ENCODE results near the gene CMKLR1.

Gene CMKLR1

DNA sequence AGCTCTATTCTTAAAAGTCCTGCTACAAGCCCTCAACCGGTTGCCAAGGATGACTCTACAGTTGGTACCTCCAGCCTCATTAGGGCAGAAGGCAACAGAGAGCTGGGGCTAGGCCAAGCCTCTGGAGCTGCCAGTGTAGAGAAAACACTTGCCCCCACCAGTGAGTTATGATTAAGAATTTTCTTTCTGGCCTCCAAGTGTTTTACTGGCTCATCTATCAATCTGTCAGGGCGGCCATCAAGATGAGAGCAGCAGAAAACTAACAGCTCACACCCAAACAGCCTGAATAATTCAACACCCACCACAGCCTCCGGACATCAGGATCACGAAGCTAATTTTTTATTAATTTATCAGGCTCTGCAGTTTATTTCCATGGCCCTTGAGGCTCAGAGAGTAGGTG is 40.7 kb upstream of the CMKLR1 start:
- TF ChIP-seq, protein P1, sequence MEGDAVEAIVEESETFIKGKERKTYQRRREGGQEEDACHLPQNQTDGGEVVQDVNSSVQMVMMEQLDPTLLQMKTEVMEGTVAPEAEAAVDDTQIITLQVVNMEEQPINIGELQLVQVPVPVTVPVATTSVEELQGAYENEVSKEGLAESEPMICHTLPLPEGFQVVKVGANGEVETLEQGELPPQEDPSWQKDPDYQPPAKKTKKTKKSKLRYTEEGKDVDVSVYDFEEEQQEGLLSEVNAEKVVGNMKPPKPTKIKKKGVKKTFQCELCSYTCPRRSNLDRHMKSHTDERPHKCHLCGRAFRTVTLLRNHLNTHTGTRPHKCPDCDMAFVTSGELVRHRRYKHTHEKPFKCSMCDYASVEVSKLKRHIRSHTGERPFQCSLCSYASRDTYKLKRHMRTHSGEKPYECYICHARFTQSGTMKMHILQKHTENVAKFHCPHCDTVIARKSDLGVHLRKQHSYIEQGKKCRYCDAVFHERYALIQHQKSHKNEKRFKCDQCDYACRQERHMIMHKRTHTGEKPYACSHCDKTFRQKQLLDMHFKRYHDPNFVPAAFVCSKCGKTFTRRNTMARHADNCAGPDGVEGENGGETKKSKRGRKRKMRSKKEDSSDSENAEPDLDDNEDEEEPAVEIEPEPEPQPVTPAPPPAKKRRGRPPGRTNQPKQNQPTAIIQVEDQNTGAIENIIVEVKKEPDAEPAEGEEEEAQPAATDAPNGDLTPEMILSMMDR (conservative IDR thresholded peaks at IDR 0.05; ENCODE audit: low read depth, low read length), result no peak
- DNase-seq (ENCODE audit: low read depth), result no peak
- no peak overlapping the region for H3K4me3 ChIP-seq (ENCODE audit: low read length)

DNA sequence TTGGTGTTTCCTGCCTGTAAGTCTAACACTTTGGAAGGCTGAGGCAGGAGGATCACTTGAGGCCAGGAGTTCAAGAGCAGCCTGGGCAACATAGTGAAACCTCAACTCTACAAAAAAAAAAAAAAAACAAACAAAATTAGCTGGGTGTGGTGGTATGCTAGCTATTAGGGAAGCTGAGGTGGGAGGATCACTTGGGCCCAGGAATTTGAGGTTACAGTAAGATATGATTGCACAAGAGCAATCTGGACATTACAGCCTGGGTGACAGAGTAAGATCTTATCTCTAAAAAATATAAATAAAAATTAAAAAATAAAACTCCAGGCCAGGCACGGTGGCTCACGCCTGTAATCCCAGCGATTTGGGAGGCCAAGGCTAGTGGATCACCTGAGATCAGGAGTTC is 39.8 kb upstream of the CMKLR1 start:
- no peak overlapping the region for H3K4me3 ChIP-seq (ENCODE audit: low read length)
- DNase-seq (ENCODE audit: low read depth), result no peak
- TF ChIP-seq, protein P1 (conservative IDR thresholded peaks at IDR 0.05; ENCODE audit: low read depth, low read length), result no peak

DNA sequence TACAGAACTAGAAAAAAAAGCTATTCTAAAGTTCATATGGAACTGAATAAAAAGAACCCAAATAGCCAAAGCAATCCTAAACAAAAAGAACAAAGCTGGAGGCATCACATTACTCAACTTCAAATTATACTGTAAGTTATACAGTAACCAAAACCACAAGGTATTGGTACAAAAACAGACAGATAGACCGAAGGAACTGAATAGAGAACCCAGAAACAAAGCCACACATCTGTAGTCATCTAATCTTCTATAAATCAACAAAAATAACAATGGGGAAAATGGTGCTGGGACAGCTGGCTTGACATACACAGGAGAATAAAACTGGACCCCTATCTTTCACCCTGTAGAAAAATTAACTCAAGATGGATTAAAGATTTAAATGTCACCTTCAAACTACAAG is 38.1 kb upstream of the CMKLR1 start:
- DNase-seq (ENCODE audit: low read depth), result no peak
- TF ChIP-seq, protein P1 (conservative IDR thresholded peaks at IDR 0.05; ENCODE audit: low read depth, low read length), result no peak
- no peak overlapping the region for H3K4me3 ChIP-seq (ENCODE audit: low read length)

DNA sequence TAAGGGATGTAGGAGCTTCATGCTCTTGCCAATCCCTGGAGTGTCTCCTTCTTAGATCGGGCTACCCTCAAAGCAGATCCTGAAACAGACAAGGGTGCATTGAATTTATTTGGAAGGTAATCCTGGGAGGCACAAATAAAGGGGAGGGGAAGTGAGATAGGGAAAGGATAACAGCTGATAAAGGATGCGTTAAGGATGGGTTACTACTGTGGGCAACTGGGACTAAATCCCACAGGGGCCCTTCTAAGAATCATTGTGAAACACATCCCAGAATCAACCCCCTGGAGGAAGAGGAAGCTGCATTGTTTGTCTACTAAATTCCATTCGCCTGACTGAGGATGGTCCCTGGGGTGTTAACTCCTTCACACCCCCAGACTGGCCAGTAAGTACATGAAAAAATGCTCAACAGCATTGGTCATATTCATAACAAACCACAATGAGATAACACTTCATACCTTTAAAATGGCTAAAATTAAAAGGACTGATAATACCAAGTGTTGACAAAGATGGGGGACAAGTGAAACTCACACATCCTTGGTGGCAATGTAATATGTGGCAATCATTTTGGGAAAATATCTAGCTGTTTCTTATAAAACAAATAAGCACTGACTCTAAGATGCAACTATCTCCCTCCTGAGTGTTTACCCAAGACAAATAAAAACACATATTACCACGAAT is 37.0 kb upstream of the CMKLR1 start:
- no peak for DNase-seq (ENCODE audit: low read depth)
- TF ChIP-seq, protein P1 (conservative IDR thresholded peaks at IDR 0.05; ENCODE audit: low read depth, low read length), result no peak
- no peak overlapping the region for H3K4me3 ChIP-seq (ENCODE audit: low read length)

DNA sequence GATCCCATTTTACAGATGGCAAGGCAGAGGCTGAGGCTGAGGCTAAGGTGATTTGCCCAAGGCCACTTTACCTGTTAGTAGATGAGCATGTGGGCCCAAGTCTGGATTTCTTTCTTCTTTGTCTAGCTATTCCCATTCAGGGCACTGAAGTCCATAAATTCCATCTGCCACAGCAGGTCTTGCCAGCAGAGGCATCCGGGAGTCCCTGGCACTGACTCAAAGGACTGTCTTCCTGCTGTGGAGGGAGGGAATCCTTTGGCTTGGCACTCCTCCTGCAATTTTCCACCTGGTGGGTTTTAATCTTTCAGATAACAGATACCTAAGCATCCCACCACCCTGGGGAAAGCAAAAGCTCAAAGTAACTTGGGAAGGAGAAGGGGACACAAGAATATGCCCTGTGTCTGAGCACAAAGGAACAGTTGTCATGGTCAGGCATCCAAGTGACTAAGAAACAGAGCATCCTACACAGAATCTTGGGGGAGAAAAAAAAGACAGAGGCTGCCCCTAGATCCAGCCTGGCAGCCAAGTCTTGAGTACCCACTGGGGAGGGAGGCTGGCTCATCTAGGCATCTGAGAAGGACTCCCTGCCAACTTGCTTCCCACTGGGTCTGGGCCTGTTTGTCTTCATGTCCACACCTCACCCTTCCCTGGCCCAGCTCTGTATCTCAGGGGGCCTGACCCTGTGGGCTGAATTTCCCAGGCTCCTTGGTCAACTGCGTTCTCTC is 35.6 kb upstream of the CMKLR1 start:
- H3K4me3 ChIP-seq (ENCODE audit: low read length), result no peak overlapping the region
- no peak for DNase-seq (ENCODE audit: low read depth)
- TF ChIP-seq, protein P1 (conservative IDR thresholded peaks at IDR 0.05; ENCODE audit: low read depth, low read length), result no peak

DNA sequence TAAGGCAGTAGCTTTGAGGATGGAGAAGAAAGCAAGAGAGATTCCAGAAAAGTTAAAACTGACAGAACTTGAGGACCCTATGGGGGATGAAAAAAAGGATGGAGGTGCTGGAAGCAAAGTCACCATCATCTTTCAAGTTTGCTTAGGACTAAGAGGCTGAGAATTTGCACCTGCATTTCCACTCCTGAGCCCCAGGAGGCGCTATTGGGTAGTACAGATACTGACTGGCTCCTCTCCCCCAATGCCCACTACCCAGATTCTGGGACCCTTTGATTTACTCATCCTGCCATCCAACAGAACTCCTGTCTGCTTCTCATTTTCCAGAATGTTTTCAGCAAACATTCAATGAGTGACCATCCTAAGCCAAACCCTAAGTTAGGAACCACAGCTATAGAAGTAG is 34.0 kb upstream of the CMKLR1 start:
- TF ChIP-seq, protein P1 (conservative IDR thresholded peaks at IDR 0.05; ENCODE audit: low read depth, low read length), result peak; percentile 30

More for the DNA sequence above, 34.0 kb upstream of the CMKLR1 start:
- DNase-seq (ENCODE audit: low read depth), result no peak
- no peak overlapping the region for H3K4me3 ChIP-seq (ENCODE audit: low read length)
